Measurements from ENCODE around the gene FUZ.

GRCh38 chr19:49831592-49831991, 18.5 kb upstream of the FUZ start:
- TF ChIP-seq CTCF (IDR thresholded peaks at IDR 0.05) = no peak
- TF ChIP-seq POLR2A (IDR thresholded peaks at IDR 0.05) = no peak
